Head of caudate nucleus (tissue), 42 donors: Measurements from ENCODE around the gene TMEM204.

Source experiments
- DNase-seq, 42 donors: peaks; one replicate each; pipeline versions ENCODE4 v3.0.0 to v3.0.0-alpha.2; 2020 to 2021; ENCODE audit warnings: mixed read lengths in 7 of 42
- intact Hi-C: fragments of 100-400 bp; cut with DNase I; formaldehyde crosslinking; loops from one replicate; pipeline ENCODE4 v1.15.0; 2022

TMEM204 gene

DNA sequence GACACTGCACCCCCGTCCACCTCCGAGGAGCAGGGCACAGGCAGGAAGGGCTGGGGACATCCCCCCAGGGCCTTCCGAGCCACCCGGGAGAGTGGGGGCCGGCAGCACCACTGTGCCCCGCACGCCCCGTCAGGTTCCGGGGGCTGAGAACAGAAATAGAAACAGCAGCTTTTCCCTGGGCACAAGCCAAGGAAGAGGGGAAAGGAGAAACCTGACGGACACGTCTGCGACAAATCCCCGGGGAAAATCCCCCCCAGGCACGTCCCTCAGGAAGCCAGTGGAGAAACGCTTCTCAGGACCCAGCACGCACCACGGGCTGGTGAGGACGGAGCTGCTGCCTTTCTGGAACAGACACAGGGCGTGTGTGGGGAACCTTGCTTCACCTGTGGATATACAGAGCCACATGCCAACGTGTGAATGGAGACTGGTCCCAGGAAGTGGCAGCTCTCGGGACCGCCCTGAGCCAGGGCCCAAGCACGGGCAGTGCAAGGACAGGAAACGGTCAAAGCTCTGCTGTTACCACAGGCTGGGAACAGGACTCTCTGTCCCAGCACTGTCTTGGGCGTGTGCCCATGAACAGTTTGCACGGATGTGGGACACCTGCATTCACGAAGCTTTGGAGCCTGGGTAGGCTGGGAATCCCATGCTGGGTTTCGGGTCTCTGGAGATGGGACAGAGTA, 1.2 kb upstream of the TMEM204 start:
- intact Hi-C loops = no loop called here

GRCh38 chr16:1532771-1533170, 695 bp upstream of the TMEM204 start:
- intact Hi-C loops = no loop called here
- DNase-seq = no peak

More for the DNA sequence above, 1.2 kb upstream of the TMEM204 start:
- no peak for DNase-seq

GRCh38 chr16:1534021-1535020, 855 bp downstream of the TMEM204 start:
- DNase-seq = no peak
- intact Hi-C loops = no loop called here

DNA sequence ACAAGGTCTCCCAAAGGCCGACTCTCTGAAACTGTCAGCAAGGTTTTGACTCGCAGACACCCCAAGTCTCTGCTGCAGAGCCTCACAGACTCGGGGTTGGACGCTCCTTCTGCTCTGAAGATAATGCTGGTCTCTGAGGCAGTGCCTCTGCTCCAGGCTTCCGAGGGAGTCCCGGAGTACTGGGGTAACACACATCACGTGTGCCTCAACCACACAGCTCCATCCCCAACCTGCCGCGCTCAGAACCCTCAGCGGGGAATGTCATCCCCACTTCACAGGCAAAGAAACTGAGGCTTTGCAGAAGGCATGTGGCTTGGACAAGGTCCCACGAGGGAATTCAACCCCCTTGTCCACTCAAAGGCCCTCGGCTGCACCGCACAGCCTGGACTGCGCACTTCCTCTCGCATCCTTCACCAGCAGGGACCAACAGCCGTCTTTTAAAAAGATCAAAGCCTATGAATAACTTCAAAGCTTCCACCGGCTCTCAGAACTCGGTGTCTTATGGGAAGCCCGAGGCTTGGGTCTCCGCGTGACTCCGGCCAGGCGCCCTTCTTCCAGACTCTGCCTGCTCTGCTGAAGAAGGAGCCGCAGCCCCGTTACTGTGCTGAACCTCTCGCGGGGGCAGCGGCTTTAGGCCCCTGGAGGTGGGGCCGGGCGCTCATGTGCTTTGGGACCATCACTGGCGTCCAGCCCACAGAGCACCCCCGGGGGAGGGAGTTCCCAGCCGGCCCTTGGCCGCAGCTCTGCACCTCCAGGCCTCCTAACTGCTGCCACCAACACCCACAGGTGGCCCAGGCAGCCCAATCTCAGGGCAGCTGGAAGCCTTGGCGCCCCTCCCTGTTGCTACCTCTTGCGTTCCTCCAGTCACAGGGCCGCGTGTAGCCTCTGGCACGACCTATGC, 2.2 kb downstream of the TMEM204 start:
- intact Hi-C loops = no loop called here
- no peak for DNase-seq

DNA sequence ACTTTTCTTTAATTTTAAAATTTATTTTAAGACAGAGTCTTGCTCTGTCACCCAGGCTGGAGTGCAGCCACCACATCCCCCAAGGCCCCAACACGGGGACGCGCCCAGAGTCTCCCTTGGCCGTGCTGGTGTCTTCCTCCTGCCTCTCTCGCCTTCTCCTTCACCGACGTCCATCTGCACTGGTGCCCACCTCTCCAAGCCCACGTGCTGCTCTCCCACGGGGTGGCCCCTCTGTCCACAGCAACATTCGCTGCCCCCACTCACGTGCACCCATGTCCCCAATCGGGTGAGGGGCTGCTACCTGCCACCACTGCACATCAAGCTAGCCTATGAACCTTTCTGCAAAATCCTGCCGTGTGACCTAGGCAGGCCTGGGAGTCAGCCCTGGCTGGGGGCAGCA, 3.1 kb downstream of the TMEM204 start:
- DNase-seq = no peak
- intact Hi-C loops = no loop called here

DNA sequence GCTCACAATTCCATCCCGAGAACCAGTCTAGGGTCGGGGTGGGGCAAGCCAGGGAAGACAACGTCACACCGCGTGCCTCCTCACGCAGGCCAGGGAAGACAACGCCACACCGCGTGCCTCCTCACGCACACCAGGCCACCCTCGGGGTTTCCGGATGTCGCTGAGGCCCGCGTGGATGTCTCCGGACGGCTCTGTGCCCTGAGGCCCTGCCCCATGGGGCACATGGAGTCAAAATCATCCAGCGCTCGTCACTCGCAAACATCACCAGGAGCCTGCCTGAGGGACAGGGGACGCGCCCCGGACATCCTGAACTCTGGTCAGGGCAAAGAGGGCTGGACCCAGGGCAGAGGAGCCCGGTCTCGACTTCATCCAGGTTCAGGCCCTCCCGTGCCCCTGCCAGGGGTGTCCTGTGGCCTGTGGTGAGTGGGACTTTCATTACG, 3.7 kb downstream of the TMEM204 start:
- intact Hi-C loops = no loop called here
- DNase-seq = no peak

DNA sequence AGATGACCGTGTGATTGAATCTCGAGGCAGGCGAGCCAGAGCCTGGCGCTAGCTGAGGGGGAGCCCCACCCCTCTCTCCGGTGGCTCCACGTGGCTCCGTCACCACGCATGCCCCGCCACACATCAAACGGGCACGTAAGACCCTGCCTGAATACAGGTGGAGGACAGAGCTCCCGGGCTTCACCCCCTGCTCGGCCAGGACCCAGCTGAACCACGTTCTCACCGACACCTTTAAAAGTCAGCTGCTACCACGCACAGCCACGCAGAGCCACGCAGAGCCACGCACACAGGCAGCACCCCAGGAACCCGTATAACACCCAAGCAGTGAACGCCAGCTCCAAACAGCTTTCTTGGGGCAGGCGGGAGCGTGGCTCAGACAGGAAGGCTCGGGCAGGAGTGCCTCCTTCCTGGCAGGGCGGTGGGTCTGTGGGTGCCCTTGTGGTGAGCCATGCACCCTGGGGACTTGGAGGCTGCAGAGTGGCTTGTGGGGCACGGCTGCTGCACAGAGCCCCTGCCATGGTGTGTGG, 4.4 kb downstream of the TMEM204 start:
- intact Hi-C loops = no loop called here
- DNase-seq = no peak

GRCh38 chr16:1538804-1539520, 5.5 kb downstream of the TMEM204 start:
- DNase-seq = no peak
- intact Hi-C loops = no loop called here

GRCh38 chr16:1539720-1540555, 6.5 kb downstream of the TMEM204 start:
- intact Hi-C loops = no loop called here
- no peak for DNase-seq

- intact Hi-C loops = no loop called here
- no peak for DNase-seq
Observed at GRCh38 chr16:1540556-1540855, 7.0 kb downstream of the TMEM204 start.

DNA sequence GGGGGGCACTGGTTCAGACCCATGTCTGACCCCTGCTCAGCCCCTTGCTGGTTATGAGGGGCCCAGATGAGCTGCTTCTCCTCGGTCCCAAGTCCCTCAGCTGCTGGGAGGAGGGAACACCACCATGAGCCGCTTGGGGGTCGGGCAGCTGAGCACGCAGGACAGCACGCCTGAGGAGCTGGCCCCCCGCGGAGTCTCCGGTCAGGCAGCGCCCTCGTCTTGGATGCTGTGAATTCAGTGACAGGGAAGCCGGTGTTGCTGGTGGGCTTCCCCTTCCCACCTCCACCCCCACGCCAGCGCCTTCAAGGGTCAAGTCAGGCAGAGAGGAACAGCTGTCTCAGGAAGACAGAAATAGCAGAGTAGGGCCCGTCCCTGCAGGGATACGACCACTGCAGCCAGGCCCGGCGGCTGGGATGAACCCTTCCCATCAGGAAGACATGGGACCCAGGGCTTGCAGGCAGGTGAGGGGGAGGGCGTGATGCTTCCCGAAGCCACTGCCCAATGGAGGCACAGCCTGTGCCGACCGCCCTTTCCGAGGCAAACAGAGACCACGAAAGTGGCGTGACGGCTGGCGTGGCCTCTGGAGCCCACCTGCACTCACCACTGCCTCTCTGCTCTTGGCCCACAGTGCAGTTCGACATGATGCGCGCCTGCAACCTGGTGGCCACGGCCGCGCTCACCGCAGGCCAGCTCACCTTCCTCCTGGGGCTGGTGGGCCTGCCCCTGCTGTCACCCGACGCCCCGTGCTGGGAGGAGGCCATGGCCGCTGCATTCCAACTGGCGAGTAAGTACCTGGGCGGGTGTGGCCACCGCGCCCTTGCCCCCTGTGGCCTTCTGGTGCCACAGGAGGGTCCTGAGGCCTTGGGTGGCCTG, 8.1 kb downstream of the TMEM204 start:
- intact Hi-C loops = no loop called here
- DNase-seq = no peak

- intact Hi-C loops = no loop called here
- DNase-seq = no peak
Observed at GRCh38 chr16:1542166-1542500, 8.7 kb downstream of the TMEM204 start.

DNA sequence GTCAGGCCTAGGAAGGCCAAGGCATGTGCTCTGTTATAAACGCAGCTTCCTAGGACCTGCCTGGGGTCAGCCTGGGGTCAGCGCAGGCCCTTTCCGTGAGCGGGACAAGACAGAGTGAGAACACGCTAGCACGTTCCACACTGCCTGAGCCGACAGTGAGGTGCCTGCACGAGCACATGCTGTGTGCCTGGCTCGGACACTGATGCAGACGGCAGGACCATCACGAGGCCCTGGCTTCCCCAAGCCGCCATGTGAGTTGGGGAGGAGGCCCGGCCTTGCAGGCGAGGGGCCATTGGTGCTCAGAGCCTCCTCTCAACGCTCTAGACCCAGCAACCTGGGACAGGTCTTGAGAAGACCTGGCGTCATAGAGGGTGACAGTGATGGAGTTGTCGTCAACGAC, 9.1 kb downstream of the TMEM204 start:
- DNase-seq = no peak
- intact Hi-C loops = no loop called here

DNA sequence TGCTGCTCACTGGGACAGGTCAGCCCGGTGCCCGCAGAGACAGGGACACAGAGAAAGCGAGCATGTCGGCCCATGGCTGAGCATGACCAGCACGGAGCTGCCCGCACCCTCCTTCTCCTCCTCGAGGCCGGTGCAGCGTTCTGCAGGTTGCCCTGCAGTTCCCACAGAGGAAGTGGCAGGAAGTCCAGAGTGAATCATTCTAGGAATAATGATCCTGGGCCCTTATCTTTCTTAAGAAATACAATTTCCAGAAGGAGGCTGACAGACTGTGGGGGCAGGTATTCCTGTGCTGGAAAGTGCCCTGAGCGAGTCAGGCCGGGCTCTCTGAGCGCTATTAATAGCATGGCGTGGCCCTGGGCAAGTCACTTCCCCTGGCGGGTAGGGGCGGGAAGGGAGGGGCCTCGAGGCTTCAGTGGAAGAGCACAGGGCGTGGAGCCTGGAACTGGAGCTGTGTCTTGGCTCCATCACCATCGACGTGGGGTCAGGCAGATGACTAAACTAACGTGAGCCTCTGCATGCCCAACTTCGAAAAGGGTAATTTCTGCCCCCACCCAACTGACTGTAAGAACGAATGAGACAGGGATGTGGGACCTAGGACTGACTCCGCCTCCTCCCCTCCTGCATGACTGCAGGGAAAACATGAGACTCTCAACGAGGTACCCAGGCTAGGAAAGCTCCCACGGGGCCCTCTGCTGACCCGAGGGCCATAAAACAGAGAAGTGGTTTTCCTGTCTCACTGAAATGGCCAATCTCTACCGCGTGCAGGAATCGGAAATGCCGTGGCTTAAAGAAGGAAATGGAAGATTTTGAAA, 9.8 kb downstream of the TMEM204 start:
- intact Hi-C loops = no loop called here
- peak in 31 of 42 donors; percentile 8 to 60 (median 28) for DNase-seq

DNA sequence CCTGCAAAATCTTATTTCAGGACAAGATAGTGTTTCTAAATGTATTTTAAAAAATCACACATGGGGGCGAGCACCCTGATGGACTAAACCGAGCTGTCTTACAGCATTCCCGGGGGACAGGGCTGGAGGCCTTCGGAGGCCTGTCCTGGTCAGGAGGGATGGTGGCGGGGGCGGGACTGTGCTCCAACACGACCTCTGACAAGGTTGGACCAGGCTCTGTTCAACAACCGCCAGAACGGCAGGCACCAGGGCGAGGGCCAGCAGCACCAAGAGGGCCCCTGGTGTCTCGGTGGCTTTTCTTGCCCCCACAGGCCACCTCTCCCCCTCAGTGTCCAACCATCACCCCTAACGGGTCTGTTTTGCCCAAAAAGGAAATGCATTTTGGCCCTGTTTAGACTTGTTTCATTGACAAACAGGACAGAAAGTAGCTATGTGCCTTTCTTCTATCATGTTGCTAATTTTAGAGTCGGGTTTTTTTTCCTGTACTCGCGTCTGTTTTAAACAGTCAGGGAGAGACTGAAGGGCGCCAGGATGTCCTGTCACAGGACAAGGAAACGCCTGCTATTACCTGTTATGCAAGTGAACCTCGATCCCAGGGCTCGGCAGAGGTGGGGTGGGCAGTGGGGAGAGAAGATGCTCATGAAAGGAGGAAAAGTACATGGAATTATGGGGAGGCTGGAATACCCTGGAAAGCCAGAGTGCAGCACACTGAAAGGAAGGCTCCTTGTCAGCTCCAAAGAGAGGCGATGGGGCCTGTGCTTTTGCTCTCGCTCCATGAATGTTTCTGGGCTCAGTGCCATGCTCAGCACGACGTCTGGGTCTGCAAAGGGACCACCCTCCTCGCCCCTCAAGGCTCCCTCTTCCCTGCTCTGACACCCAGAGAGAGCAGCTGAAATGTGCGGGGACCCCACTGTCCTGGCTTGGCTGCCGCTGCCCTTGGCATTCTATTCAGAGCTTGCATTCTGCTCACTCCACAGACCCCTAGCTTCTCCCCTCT, 11.9 kb downstream of the TMEM204 start:
- no peak for DNase-seq
- intact Hi-C loops = no loop called here
